ENCODE measurements around the gene ACACA.
A peak's percentile ranks its signal among the peaks of the same experiment; 100 is the strongest.

The ACACA gene

GRCh38 chr17:37162800-37163199 lies 243.8 kb downstream of the ACACA start:
- in situ Hi-C loops (cut with HindIII; ENCODE audit: low sequenced_read_pairs), result no loop called here
- no peak for DNase-seq (ENCODE audit: low read depth, low spot score)
- TF ChIP-seq, protein P1, sequence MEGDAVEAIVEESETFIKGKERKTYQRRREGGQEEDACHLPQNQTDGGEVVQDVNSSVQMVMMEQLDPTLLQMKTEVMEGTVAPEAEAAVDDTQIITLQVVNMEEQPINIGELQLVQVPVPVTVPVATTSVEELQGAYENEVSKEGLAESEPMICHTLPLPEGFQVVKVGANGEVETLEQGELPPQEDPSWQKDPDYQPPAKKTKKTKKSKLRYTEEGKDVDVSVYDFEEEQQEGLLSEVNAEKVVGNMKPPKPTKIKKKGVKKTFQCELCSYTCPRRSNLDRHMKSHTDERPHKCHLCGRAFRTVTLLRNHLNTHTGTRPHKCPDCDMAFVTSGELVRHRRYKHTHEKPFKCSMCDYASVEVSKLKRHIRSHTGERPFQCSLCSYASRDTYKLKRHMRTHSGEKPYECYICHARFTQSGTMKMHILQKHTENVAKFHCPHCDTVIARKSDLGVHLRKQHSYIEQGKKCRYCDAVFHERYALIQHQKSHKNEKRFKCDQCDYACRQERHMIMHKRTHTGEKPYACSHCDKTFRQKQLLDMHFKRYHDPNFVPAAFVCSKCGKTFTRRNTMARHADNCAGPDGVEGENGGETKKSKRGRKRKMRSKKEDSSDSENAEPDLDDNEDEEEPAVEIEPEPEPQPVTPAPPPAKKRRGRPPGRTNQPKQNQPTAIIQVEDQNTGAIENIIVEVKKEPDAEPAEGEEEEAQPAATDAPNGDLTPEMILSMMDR (IDR thresholded peaks at IDR 0.05; ENCODE audit: low read depth, low read length), result no peak
- H3K4me3 ChIP-seq (ENCODE audit: low read depth, low read length), result no peak overlapping the region

DNA sequence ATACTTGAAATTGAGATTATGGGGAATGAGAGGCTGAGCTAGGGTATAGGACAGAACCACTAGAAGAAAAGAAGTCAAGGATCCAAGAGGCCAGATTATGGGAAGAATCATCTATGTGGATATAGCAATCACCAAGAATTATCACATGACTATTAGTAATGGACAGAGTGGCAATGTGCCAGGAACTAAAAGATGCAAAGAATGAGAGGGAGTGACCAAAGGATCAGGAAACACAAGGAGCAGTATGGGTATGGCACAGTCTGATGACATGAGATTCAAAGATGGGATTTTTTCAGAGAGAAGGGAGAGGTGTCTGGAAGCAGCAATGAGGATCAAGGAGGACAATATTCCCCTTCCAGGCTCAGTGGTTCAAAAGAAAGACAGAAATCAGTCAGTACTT lies 245.7 kb downstream of the ACACA start:
- DNase-seq (ENCODE audit: low read depth, low spot score), result peak; percentile 7
- TF ChIP-seq, protein P1 (IDR thresholded peaks at IDR 0.05; ENCODE audit: low read depth, low read length), result no peak
- in situ Hi-C loops (cut with HindIII; ENCODE audit: low sequenced_read_pairs), result no loop called here
- H3K4me3 ChIP-seq (ENCODE audit: low read depth, low read length), result no peak overlapping the region

- TF ChIP-seq, protein P1 (IDR thresholded peaks at IDR 0.05; ENCODE audit: low read depth, low read length), result no peak
- in situ Hi-C loops (cut with HindIII; ENCODE audit: low sequenced_read_pairs), result no loop called here
- DNase-seq (ENCODE audit: low read depth, low spot score), result no peak
- H3K4me3 ChIP-seq (ENCODE audit: low read depth, low read length), result no peak overlapping the region
These were observed 248.3 kb downstream of the ACACA start for GRCh38 chr17:37158290-37158689.

DNA sequence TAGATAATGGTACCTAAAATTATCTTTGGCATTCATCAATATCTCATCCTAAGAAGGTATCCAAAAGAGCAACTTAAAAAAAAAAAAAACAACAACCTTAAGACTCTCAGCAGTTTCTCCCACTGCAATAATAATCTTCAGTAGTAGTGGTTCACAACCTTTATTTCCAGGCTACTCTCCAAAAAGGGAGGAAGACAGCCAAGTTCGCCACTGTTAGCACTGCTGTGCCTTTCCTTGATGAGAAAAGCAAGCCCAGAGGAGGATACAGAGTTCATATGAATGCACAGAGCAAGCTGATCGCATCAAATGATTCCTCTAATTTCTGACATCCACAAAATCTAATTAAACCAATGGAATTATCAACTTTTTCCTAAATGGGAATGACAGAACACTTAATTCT lies 258.5 kb downstream of the ACACA start:
- TF ChIP-seq, protein P1 (IDR thresholded peaks at IDR 0.05; ENCODE audit: low read depth, low read length), result no peak
- DNase-seq (ENCODE audit: low read depth, low spot score), result peak; percentile 49
- in situ Hi-C loops (cut with HindIII; ENCODE audit: low sequenced_read_pairs), result no loop called here
- H3K4me3 ChIP-seq (ENCODE audit: low read depth, low read length), result no peak overlapping the region

GRCh38 chr17:37147301-37147812 lies 259.3 kb downstream of the ACACA start:
- peak; percentile 36 for DNase-seq (ENCODE audit: low read depth, low spot score)
- H3K4me3 ChIP-seq (ENCODE audit: low read depth, low read length), result no peak overlapping the region
- TF ChIP-seq, protein P1 (IDR thresholded peaks at IDR 0.05; ENCODE audit: low read depth, low read length), result no peak
- in situ Hi-C loops (cut with HindIII; ENCODE audit: low sequenced_read_pairs), result no loop called here

DNA sequence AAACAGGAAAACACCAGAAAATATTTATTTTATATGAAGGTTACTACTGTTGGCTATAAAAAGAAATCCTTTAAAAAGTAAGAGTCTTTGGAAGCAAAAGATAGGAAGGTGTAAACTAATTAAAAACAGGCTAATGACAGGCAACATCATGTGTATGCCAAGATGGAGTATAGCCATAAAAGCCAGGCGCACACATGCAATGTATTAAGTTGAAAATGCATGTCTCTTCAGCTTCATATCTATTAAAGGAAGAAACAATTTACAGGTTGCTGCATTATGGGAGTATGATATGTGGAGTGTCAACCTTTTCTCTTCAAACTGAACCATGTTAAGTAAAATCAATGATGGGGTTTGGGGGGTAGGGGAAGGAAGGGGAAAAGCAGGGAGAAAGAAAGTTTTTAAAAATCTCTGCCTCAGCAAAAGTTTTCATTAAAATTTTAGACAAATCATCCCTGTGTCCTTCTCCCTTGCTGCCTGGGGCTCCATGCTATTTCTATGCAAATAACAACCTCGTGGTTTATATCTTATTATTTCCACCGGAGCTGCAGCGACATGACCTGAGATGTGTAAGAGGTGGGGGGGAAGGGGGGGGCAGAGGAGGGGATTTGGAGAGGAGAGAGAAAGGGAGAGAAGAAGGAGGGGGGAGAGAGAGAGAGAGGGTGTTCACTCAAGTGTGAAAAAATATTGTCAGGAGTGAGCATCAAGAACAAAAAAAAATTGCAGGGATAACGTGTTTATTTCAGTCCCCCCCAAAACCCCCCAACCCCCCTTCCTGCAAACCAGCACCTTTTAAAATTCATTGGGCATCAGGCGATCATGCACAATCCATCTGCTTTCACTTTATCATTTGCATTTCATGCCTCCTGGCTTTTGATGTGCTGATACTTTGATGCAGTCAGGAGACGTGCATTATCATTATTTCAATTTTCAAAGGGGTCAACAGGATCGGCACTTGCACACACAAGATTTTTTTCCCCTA lies 260.3 kb downstream of the ACACA start:
- DNase-seq (ENCODE audit: low read depth, low spot score), result no peak
- no peak overlapping the region for H3K4me3 ChIP-seq (ENCODE audit: low read depth, low read length)
- TF ChIP-seq, protein P1 (IDR thresholded peaks at IDR 0.05; ENCODE audit: low read depth, low read length), result no peak
- in situ Hi-C loops (cut with HindIII; ENCODE audit: low sequenced_read_pairs), result no loop called here

All from astrocyte of the spinal cord (primary cell).